Liver (tissue), 9 donors: ENCODE results near the gene AIF1. TPM values are rescaled to one million over a fixed set of nuclear protein-coding genes. Genes with fewer than 3 reads are reported as not detected.

Experiments
- DNase-seq: peaks from one replicate; pipeline ENCODE4 v3.0.0-alpha.2; 2017; ENCODE audit warnings: low spot score
- H3K27ac ChIP-seq, 2 donors: one replicate each; pipeline ENCODE4 v1.7.0; 2013; ENCODE audit warnings: inconsistent platforms in 2 of 2, low read length in 2 of 2, control low read depth in 1 of 2, low read depth in 1 of 2, mild to moderate bottlenecking in 1 of 2
- H3K27me3 ChIP-seq, 4 donors: one replicate each; pipeline versions ENCODE4 v1.6.1 to v1.7.0; 2013; ENCODE audit warnings: low read length in 3 of 4, inconsistent platforms in 1 of 4, mild to moderate bottlenecking in 1 of 4, moderate library complexity in 1 of 4; ENCODE audit not compliant: control insufficient read depth in 4 of 4, insufficient read depth in 4 of 4
- H3K36me3 ChIP-seq, 4 donors: one replicate each; pipeline versions ENCODE4 v1.6.1 to v1.7.0; 2013; ENCODE audit warnings: low read length in 3 of 4, mild to moderate bottlenecking in 3 of 4, low read depth in 1 of 4, moderate library complexity in 1 of 4; ENCODE audit not compliant: control insufficient read depth in 4 of 4, insufficient read depth in 3 of 4
- H3K4me1 ChIP-seq, 4 donors: one replicate each; pipeline versions ENCODE4 v1.6.1 to v1.7.0; 2013; ENCODE audit warnings: low read length in 3 of 4, mild to moderate bottlenecking in 3 of 4, moderate library complexity in 1 of 4; ENCODE audit not compliant: control insufficient read depth in 4 of 4, insufficient read depth in 4 of 4
- H3K4me3 ChIP-seq, 3 donors: one replicate each; pipeline versions ENCODE4 v1.6.1 to v1.7.0; 2013; ENCODE audit warnings: low read length in 3 of 3, control low read depth in 1 of 3, low read depth in 1 of 3, mild to moderate bottlenecking in 1 of 3
- H3K9ac ChIP-seq, 2 donors: one replicate each; pipeline ENCODE4 v1.7.0; 2013; ENCODE audit warnings: low read length in 2 of 2, mild to moderate bottlenecking in 2 of 2, moderate library complexity in 2 of 2, control low read depth in 1 of 2, low read depth in 1 of 2
- H3K9me3 ChIP-seq, 4 donors: one replicate each; pipeline versions ENCODE4 v1.6.1 to v1.7.0; 2013; ENCODE audit warnings: low read length in 3 of 4; ENCODE audit not compliant: control insufficient read depth in 4 of 4
- EGR1 ChIP-seq, 2 donors: IDR thresholded peaks; 2 replicates each; pipeline ENCODE4 v1.6.1; 2016 to 2018; ENCODE audit warnings: antibody characterized with exemption in 2 of 2, low read depth in 2 of 2
- FOXA1 ChIP-seq: IDR thresholded peaks from 2 replicates; pipeline ENCODE4 v1.6.1; 2016; ENCODE audit warnings: antibody characterized with exemption
- FOXA2 ChIP-seq: IDR thresholded peaks from 2 replicates; pipeline ENCODE4 v1.6.1; 2016; ENCODE audit warnings: antibody characterized with exemption
- HNF4A ChIP-seq, 2 donors: conservative IDR thresholded peaks; 2 replicates each; pipeline ENCODE4 v1.6.1; 2016; ENCODE audit warnings: antibody characterized with exemption in 2 of 2, mild to moderate bottlenecking in 2 of 2
- HNF4G ChIP-seq: IDR thresholded peaks from 2 replicates; pipeline ENCODE4 v1.6.1; 2016; ENCODE audit warnings: antibody characterized with exemption
- JUND ChIP-seq, 2 donors: IDR thresholded peaks; 2 replicates each; pipeline ENCODE4 v1.6.1; 2016; ENCODE audit warnings: antibody characterized with exemption in 2 of 2
- RAD21 ChIP-seq, 2 donors: IDR thresholded peaks; 2 replicates each; pipeline ENCODE4 v1.6.1; 2016; ENCODE audit warnings: antibody characterized with exemption in 2 of 2, mild to moderate bottlenecking in 2 of 2
- RXRA ChIP-seq, 2 donors: IDR thresholded peaks; 2 replicates each; pipeline ENCODE4 v1.6.1; 2017 to 2018; ENCODE audit warnings: antibody characterized with exemption in 2 of 2, mild to moderate bottlenecking in 1 of 2
- SP1 ChIP-seq: IDR thresholded peaks from 2 replicates; pipeline ENCODE4 v1.6.1; 2018; ENCODE audit warnings: antibody characterized with exemption, mild to moderate bottlenecking
- TAF1 ChIP-seq: conservative IDR thresholded peaks from 2 replicates; pipeline ENCODE4 v1.6.1; 2016; ENCODE audit warnings: antibody characterized with exemption, mild to moderate bottlenecking
- YY1 ChIP-seq: IDR thresholded peaks from 2 replicates; pipeline ENCODE4 v1.6.1; 2016; ENCODE audit warnings: antibody characterized with exemption, mild to moderate bottlenecking
- WGBS: extraction: QIAGEN DNeasy Blood & Tissue Kit; methylation state at CpG from one replicate; pipeline ENCODE4 v1.1.7; 2013; 5-methylcytosine and 5-hydroxymethylcytosine counted together
- polyA plus RNA-seq, 2 donors: library from polyadenylated mRNA; stranded (reverse) in 1 of 2; unstranded in 1 of 2; fragments of 200-250 nt in 1 of 2; fragments of >200 nt in 1 of 2; fragmentation: Nextera tagmentation in 1 of 2; extraction: Ambion mirVana in 1 of 2; gene quantifications; one replicate each; pipeline versions ENCODE4 v1.2.1 to v1.2.3, GENCODE V29; 2013 to 2015
- total RNA-seq, 2 donors: library from RNA; depleted of rRNA; stranded (reverse); fragments of >200 nt; gene quantifications; one replicate each; pipeline ENCODE4 v1.2.3, GENCODE V29; 2014
- TF ChIP-seq, protein P1 (sequence below): fragments of 150-350 bp; IDR thresholded peaks from 2 replicates; pipeline ENCODE4 v1.5.1; 2017; ENCODE audit warnings: improper control_type of control experiment, low read depth, low read length; ENCODE audit not compliant: missing input control
- TF ChIP-seq, protein P2 (sequence below): IDR thresholded peaks from 2 replicates; pipeline ENCODE4 v1.6.1; 2016; ENCODE audit warnings: antibody characterized with exemption
- TF ChIP-seq, protein P3 (sequence below): IDR thresholded peaks from 2 replicates; pipeline ENCODE4 v1.6.1; 2016; ENCODE audit warnings: antibody characterized with exemption
- TF ChIP-seq, protein P4 (sequence below): IDR thresholded peaks from 2 replicates; pipeline ENCODE4 v1.6.1; 2016; ENCODE audit warnings: antibody characterized with exemption, mild to moderate bottlenecking
- donor health status: healthy.
- donor health status: healthy.
- donor health status: healthy.
- donor health status: healthy.
- donor health status: healthy.

AIF1 gene
- total and polyA plus RNA-seq, 4 donors: 12.2 to 46.8 (median 26.7) TPM

DNA sequence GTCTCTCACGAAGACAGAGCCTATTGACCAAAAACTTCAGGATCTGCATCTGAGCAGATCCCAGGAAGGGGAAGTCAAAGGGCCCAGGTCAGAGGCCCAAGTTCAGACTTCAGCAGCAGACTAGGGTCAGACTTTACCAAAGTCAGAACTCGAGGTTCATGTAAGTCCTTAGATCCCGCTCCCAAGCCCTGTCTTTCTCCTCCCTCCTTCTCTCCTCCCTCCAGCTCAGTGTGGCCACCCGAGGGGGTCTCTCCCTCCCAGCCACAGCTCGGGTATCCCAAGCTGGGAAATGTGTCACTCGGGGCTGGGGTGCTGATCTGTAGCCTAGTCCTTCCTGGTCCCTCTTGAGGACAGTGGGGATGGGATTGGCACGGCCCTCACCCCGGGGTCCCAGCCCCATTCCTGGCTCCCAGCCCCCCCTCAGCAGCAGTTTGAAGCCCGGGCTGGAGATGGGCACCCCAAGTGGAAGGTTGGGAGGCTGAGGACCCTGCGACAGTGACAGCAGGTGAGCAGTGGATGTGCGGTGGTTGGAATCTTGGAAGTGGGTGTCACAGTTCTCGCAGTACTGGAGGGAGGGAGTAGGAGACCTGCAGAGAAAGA is 47.2 kb downstream of the AIF1 start:
- no peak overlapping the region for H3K4me3 ChIP-seq
- H3K27ac ChIP-seq: no peak overlapping the region
- H3K4me1 ChIP-seq: peaks cover 20 to 70% (median 62%) of the 10 kb centered on the region in 4 donors
- TF ChIP-seq, protein P1, sequence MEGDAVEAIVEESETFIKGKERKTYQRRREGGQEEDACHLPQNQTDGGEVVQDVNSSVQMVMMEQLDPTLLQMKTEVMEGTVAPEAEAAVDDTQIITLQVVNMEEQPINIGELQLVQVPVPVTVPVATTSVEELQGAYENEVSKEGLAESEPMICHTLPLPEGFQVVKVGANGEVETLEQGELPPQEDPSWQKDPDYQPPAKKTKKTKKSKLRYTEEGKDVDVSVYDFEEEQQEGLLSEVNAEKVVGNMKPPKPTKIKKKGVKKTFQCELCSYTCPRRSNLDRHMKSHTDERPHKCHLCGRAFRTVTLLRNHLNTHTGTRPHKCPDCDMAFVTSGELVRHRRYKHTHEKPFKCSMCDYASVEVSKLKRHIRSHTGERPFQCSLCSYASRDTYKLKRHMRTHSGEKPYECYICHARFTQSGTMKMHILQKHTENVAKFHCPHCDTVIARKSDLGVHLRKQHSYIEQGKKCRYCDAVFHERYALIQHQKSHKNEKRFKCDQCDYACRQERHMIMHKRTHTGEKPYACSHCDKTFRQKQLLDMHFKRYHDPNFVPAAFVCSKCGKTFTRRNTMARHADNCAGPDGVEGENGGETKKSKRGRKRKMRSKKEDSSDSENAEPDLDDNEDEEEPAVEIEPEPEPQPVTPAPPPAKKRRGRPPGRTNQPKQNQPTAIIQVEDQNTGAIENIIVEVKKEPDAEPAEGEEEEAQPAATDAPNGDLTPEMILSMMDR: no peak
- no peak for TF ChIP-seq HNF4G
- TF ChIP-seq, protein P2, sequence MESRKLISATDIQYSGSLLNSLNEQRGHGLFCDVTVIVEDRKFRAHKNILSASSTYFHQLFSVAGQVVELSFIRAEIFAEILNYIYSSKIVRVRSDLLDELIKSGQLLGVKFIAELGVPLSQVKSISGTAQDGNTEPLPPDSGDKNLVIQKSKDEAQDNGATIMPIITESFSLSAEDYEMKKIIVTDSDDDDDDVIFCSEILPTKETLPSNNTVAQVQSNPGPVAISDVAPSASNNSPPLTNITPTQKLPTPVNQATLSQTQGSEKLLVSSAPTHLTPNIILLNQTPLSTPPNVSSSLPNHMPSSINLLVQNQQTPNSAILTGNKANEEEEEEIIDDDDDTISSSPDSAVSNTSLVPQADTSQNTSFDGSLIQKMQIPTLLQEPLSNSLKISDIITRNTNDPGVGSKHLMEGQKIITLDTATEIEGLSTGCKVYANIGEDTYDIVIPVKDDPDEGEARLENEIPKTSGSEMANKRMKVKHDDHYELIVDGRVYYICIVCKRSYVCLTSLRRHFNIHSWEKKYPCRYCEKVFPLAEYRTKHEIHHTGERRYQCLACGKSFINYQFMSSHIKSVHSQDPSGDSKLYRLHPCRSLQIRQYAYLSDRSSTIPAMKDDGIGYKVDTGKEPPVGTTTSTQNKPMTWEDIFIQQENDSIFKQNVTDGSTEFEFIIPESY: no peak
- no peak for TF ChIP-seq FOXA1
- TF ChIP-seq TAF1: no peak
- no peak for TF ChIP-seq SP1
- TF ChIP-seq FOXA2: no peak
- no peak for TF ChIP-seq YY1
- TF ChIP-seq EGR1 (IDR thresholded peaks at IDR 0.05; ENCODE audit: low read depth in 2 of 2): no peak
- TF ChIP-seq RXRA (IDR thresholded peaks at IDR 0.05): no peak
- TF ChIP-seq, protein P3, sequence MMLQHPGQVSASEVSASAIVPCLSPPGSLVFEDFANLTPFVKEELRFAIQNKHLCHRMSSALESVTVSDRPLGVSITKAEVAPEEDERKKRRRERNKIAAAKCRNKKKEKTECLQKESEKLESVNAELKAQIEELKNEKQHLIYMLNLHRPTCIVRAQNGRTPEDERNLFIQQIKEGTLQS: no peak
- H3K9me3 ChIP-seq: no peaks in the 10 kb centered on the region
- no peaks in the 10 kb centered on the region for H3K27me3 ChIP-seq
- H3K36me3 ChIP-seq: peaks cover 0 to 7% (median 6%) of the 10 kb centered on the region in 4 donors
- H3K9ac ChIP-seq: no peak overlapping the region
- no peak for DNase-seq
- 90% methylated on average over 12 of the region's 12 CpGs for WGBS

DNA sequence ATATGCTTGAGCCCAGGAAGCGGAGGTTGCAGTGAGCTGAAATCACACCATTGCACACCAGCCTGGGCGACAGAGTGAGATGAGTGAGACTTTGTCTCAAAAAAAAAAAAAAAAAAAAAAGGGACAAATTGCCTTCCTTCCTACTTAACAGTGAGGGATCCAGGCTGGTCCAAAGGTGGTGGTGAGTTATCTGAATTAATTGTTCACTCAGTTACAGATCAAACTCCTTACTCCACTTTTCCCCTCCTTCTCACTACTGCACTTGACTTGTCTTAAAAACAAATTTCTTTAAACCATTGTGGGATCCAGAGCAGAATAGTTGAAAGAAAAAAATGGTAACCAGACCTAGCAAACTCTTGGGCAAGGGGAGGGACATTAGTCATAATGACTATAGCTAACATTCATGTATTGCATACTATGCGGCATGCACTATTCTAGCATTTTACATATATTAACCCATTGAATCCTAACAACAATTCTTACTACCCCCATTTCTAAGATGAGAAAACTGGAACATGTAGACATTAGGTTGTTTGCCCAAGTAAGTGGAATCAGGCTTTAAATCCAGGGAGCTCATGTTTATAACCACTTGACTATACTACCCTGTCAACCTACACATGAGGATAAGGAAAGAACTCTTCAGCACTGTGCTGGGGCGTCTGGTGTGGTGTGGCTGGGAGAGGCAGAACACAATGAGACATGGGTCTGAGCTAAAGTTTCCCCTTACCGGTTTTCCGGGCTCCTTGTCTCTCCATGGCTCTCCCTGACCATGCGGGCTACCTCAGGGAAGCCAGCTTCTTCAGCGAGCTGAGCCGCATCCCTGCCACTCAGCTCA is 48.3 kb downstream of the AIF1 start:
- Histone ChIP-seq H3K4me3 (peak overlapping the region in 1 of 3 donors; percentile 87), H3K27ac (peak overlapping the region; percentile 94 to 96), H3K36me3 (peaks cover 2 to 14% (median 12%) of the 10 kb centered on the region in 4 donors), H3K4me1 (peaks cover 17 to 65% (median 52%) of the 10 kb centered on the region in 4 donors), H3K9ac (no peak overlapping the region), H3K9me3 (no peaks in the 10 kb centered on the region), H3K27me3 (no peaks in the 10 kb centered on the region)
- 76% methylated on average over 9 of the region's 9 CpGs for WGBS
- no peak for DNase-seq
- no peak for TF ChIP-seq RAD21 (IDR thresholded peaks at IDR 0.05)
- no peak for TF ChIP-seq EGR1 (IDR thresholded peaks at IDR 0.05; ENCODE audit: low read depth in 2 of 2)
- TF ChIP-seq TAF1: no peak
- TF ChIP-seq YY1: no peak
- TF ChIP-seq FOXA1: no peak
- TF ChIP-seq, protein P4, sequence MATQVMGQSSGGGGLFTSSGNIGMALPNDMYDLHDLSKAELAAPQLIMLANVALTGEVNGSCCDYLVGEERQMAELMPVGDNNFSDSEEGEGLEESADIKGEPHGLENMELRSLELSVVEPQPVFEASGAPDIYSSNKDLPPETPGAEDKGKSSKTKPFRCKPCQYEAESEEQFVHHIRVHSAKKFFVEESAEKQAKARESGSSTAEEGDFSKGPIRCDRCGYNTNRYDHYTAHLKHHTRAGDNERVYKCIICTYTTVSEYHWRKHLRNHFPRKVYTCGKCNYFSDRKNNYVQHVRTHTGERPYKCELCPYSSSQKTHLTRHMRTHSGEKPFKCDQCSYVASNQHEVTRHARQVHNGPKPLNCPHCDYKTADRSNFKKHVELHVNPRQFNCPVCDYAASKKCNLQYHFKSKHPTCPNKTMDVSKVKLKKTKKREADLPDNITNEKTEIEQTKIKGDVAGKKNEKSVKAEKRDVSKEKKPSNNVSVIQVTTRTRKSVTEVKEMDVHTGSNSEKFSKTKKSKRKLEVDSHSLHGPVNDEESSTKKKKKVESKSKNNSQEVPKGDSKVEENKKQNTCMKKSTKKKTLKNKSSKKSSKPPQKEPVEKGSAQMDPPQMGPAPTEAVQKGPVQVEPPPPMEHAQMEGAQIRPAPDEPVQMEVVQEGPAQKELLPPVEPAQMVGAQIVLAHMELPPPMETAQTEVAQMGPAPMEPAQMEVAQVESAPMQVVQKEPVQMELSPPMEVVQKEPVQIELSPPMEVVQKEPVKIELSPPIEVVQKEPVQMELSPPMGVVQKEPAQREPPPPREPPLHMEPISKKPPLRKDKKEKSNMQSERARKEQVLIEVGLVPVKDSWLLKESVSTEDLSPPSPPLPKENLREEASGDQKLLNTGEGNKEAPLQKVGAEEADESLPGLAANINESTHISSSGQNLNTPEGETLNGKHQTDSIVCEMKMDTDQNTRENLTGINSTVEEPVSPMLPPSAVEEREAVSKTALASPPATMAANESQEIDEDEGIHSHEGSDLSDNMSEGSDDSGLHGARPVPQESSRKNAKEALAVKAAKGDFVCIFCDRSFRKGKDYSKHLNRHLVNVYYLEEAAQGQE: no peak
- TF ChIP-seq RXRA (IDR thresholded peaks at IDR 0.05): no peak
- TF ChIP-seq, protein P1: no peak
- TF ChIP-seq HNF4A (conservative IDR thresholded peaks at IDR 0.05): no peak
- TF ChIP-seq, protein P3: no peak
- TF ChIP-seq FOXA2: no peak
- TF ChIP-seq JUND (IDR thresholded peaks at IDR 0.05): no peak
